ENCODE results near the gene METTL21A. TPM values are rescaled to one million over a fixed set of nuclear protein-coding genes. Genes with fewer than 3 reads are reported as not detected.
A peak's percentile ranks its signal among the peaks of the same experiment; 100 is the strongest.

Gene METTL21A
- total RNA-seq, 1 experiment from 2014 or later = 13.6 TPM

GRCh38 chr2:207616185-207616584, 9.0 kb downstream of the METTL21A start:
- ChIA-PET CTCF (no interaction called here), POLR2A (ENCODE audit: unreplicated experiment) (no interaction called here)
- no peaks in the 10 kb centered on the region for H4K20me1 ChIP-seq (ENCODE audit: insufficient read depth)
- no peaks in the 10 kb centered on the region for H3K27me3 ChIP-seq (ENCODE audit: insufficient read depth, low read depth)
- peaks cover 14% of the 10 kb centered on the region; the same call in 1 of the 2 replicates for H3K36me3 ChIP-seq (ENCODE audit: low read depth)
- TF ChIP-seq EZH2 (IDR thresholded peaks at IDR 0.05; ENCODE audit: low read depth) = no peak
- TF ChIP-seq, protein P1, sequence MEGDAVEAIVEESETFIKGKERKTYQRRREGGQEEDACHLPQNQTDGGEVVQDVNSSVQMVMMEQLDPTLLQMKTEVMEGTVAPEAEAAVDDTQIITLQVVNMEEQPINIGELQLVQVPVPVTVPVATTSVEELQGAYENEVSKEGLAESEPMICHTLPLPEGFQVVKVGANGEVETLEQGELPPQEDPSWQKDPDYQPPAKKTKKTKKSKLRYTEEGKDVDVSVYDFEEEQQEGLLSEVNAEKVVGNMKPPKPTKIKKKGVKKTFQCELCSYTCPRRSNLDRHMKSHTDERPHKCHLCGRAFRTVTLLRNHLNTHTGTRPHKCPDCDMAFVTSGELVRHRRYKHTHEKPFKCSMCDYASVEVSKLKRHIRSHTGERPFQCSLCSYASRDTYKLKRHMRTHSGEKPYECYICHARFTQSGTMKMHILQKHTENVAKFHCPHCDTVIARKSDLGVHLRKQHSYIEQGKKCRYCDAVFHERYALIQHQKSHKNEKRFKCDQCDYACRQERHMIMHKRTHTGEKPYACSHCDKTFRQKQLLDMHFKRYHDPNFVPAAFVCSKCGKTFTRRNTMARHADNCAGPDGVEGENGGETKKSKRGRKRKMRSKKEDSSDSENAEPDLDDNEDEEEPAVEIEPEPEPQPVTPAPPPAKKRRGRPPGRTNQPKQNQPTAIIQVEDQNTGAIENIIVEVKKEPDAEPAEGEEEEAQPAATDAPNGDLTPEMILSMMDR (conservative IDR thresholded peaks at IDR 0.05) = no peak
- TSS peak; percentile 19 for BruUV-seq (replicated peaks)
- no peaks in the 10 kb centered on the region for H3K79me2 ChIP-seq (ENCODE audit: low read depth)
- H3K4me2 ChIP-seq = no peak overlapping the region
- no peaks in the 10 kb centered on the region for H3K9me3 ChIP-seq (ENCODE audit: insufficient read depth, low read depth)
- DNase-seq = no peak
- peak overlapping the region; percentile 73 for H3K27ac ChIP-seq
- no peak overlapping the region for H2AFZ ChIP-seq
- no peak overlapping the region for H3K4me3 ChIP-seq
- H3F3A ChIP-seq (ENCODE audit: insufficient read depth, low read depth) = peaks cover 28% of the 10 kb centered on the region
- intact Hi-C loops (cut with micrococcal nuclease; ENCODE audit: unreplicated experiment) = no loop called here
- H3K4me1 ChIP-seq (replicated peaks; ENCODE audit: insufficient read depth) = peaks cover 21% of the 10 kb centered on the region
- no peaks in the 10 kb centered on the region for H3K9me2 ChIP-seq (ENCODE audit: insufficient read depth)

- H3F3A ChIP-seq (ENCODE audit: insufficient read depth, low read depth) = peaks cover 28% of the 10 kb centered on the region
- H3K9me2 ChIP-seq (ENCODE audit: insufficient read depth) = no peaks in the 10 kb centered on the region
- TF ChIP-seq, protein P1 (conservative IDR thresholded peaks at IDR 0.05) = no peak
- no peak for TF ChIP-seq EZH2 (IDR thresholded peaks at IDR 0.05; ENCODE audit: low read depth)
- no peak overlapping the region for H2AFZ ChIP-seq
- no peak overlapping the region for H3K27ac ChIP-seq
- no peaks in the 10 kb centered on the region for H4K20me1 ChIP-seq (ENCODE audit: insufficient read depth)
- no peaks in the 10 kb centered on the region for H3K27me3 ChIP-seq (ENCODE audit: insufficient read depth, low read depth)
- no TSS peak for BruUV-seq (replicated peaks)
- no peak overlapping the region for H3K4me3 ChIP-seq
- H3K36me3 ChIP-seq (ENCODE audit: low read depth) = peaks cover 14% of the 10 kb centered on the region; the same call in 1 of the 2 replicates
- H3K79me2 ChIP-seq (ENCODE audit: low read depth) = no peaks in the 10 kb centered on the region
- no peak for DNase-seq
- H3K9me3 ChIP-seq (ENCODE audit: insufficient read depth, low read depth) = no peaks in the 10 kb centered on the region
- ChIA-PET CTCF (no interaction called here), POLR2A (ENCODE audit: unreplicated experiment) (no interaction called here)
- intact Hi-C loops (cut with micrococcal nuclease; ENCODE audit: unreplicated experiment) = no loop called here
- no peak overlapping the region for H3K4me2 ChIP-seq
- peaks cover 21% of the 10 kb centered on the region for H3K4me1 ChIP-seq (replicated peaks; ENCODE audit: insufficient read depth)
Measured at GRCh38 chr2:207614824-207615223, 10.4 kb downstream of the METTL21A start.

DNA sequence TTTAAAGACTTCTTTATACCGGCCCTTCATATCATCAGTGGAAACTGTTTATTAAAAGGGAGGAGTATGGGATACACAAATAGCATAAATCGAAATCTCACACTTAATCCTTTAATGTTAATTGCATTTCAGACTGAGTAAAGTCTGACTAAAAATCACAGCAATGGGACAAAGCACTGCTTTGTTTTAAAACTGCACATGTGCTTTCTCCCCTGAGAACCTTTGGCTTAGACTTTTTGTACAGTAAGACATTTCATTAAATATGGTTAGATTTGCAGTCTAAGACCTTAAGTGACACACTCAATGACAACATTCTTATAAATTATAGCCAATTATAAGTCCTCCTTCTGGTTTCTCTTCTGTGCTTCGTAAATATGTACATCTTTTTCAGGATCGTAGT, 12.5 kb downstream of the METTL21A start:
- Histone ChIP-seq H3K4me3 (no peak overlapping the region), H3K9me3 (ENCODE audit: insufficient read depth, low read depth) (no peaks in the 10 kb centered on the region; the same call in 1 of the 2 replicates), H4K20me1 (ENCODE audit: insufficient read depth) (no peaks in the 10 kb centered on the region), H2AFZ (no peak overlapping the region), H3K4me1 (replicated peaks; ENCODE audit: insufficient read depth) (peaks cover 14% of the 10 kb centered on the region), H3K4me2 (no peak overlapping the region), H3K79me2 (ENCODE audit: low read depth) (no peaks in the 10 kb centered on the region), H3K27ac (no peak overlapping the region), H3F3A (ENCODE audit: insufficient read depth, low read depth) (peaks cover 24% of the 10 kb centered on the region), H3K27me3 (ENCODE audit: insufficient read depth, low read depth) (no peaks in the 10 kb centered on the region), H3K9me2 (ENCODE audit: insufficient read depth) (no peaks in the 10 kb centered on the region), H3K36me3 (ENCODE audit: low read depth) (peaks cover 19% of the 10 kb centered on the region; the same call in 1 of the 2 replicates)
- TF ChIP-seq, protein P1 (conservative IDR thresholded peaks at IDR 0.05) = no peak
- no peak for TF ChIP-seq EZH2 (IDR thresholded peaks at IDR 0.05; ENCODE audit: low read depth)
- no peak for DNase-seq
- BruUV-seq (replicated peaks) = no TSS peak
- CTCF ChIA-PET = no interaction called here
- POLR2A ChIA-PET (ENCODE audit: unreplicated experiment) = no interaction called here
- intact Hi-C loops (cut with micrococcal nuclease; ENCODE audit: unreplicated experiment) = no loop called here

Data from PC-9 (cell line).